ENCODE measurements around the gene TBX2. TPM values are rescaled to one million over a fixed set of nuclear protein-coding genes. Genes with fewer than 3 reads are reported as not detected.

Gene TBX2
- total RNA-seq, 2 experiments from 2014 or later = 0.06 TPM; not detected in 1

DNA sequence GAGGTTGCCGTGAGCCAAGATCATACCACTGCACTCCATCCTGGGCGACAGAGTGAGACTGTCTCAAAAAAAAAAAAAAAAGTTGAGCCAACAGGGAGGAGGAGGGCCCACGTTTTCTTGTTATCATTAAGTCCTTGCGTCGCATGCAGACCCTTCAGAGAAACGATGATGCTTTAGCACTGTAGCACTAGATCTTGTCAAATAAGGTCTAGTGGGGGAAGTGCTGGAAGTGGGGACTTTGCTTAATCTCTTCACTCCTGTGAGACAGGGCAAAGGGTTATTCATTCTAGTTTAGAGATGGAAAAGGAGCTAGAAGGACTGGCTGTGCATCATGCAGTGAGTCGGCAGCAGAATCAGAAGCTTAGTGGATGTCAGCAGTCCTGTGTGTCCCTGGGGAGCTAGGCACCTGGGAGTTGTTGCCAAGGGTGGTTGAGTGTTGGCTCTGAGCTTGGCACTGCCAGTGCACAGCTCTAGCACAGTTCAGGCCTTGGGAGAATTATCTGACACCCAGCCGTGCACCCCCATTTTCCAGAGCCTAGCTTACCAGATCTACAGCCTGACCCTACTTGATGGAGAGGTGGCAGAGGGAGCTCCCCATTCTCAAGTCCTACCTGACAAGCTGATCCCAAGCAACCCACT lies 33.4 kb upstream of the TBX2 start:
- Histone ChIP-seq H3K9me3 (ENCODE audit: control insufficient read depth in 1 of 2, insufficient read depth in 1 of 2, low read length in 2 of 2) (no peaks in the 10 kb centered on the region), H3K36me3 (ENCODE audit: insufficient read depth, low read length) (peaks cover 4% of the 10 kb centered on the region), H3K27me3 (ENCODE audit: control insufficient read depth in 1 of 2, insufficient read depth in 2 of 2, low read length in 2 of 2) (no peaks in the 10 kb centered on the region), H3K4me3 (ENCODE audit: low read length) (no peak overlapping the region), H3K4me1 (ENCODE audit: insufficient read depth, low read length) (no peaks in the 10 kb centered on the region), H3K27ac (ENCODE audit: low read depth in 1 of 2, low read length in 2 of 2) (no peak overlapping the region)
- no peak overlapping the region for H3K27ac Mint-ChIP-seq
- no peaks in the 10 kb centered on the region for H3K9me3 Mint-ChIP-seq
- H3K4me1 Mint-ChIP-seq (ENCODE audit: low read depth) = no peaks in the 10 kb centered on the region
- DNase-seq (no peak), ATAC-seq (ENCODE audit: poor library complexity) (no peak)
- ChIA-PET POLR2A (no interaction called here), CTCF (no interaction called here)
- H3K36me3 Mint-ChIP-seq (ENCODE audit: low read depth) = peaks cover 5% of the 10 kb centered on the region
- TF ChIP-seq, protein P1, sequence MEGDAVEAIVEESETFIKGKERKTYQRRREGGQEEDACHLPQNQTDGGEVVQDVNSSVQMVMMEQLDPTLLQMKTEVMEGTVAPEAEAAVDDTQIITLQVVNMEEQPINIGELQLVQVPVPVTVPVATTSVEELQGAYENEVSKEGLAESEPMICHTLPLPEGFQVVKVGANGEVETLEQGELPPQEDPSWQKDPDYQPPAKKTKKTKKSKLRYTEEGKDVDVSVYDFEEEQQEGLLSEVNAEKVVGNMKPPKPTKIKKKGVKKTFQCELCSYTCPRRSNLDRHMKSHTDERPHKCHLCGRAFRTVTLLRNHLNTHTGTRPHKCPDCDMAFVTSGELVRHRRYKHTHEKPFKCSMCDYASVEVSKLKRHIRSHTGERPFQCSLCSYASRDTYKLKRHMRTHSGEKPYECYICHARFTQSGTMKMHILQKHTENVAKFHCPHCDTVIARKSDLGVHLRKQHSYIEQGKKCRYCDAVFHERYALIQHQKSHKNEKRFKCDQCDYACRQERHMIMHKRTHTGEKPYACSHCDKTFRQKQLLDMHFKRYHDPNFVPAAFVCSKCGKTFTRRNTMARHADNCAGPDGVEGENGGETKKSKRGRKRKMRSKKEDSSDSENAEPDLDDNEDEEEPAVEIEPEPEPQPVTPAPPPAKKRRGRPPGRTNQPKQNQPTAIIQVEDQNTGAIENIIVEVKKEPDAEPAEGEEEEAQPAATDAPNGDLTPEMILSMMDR (IDR thresholded peaks at IDR 0.05) = no peak
- no peak overlapping the region for H3K4me3 Mint-ChIP-seq
- intact Hi-C loops (cut with DNase I, micrococcal nuclease) = no loop called here
- H3K27me3 Mint-ChIP-seq = no peaks in the 10 kb centered on the region

DNA sequence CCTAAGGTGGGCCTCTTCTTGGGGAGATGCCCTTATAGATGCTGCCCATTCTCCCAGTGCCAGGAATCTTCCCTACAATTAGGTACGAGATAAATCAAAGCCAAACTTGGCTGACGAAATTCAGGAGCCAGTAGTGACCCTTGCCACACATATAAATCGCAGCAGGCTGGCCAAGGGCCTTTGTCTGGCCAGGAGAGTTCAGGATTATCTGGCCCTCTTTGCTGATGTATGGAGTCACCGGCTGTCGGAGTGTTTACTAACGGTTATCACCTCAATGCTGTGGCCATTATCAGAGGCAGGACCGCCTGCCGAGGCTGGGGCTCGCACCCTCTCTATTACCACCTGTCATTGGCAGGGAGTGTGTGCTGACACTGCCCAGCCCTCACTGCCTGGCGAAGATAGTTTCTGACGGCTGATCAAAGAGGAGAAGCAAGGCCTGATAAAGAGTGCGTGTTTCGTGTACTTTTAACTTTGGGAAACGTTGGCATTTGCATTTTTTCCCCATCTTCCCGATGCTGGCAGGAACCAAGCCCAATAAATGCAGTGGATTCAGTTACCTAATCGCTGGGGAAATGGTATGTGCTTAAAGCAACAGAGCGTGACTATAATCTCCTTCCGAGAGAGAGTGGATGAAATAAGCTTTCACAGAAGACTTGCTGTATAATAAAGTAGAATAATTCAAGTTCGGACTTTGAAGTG lies 32.8 kb upstream of the TBX2 start:
- H3K27me3 Mint-ChIP-seq = no peaks in the 10 kb centered on the region
- no peak overlapping the region for H3K4me3 ChIP-seq (ENCODE audit: low read length)
- no peak overlapping the region for H3K27ac ChIP-seq (ENCODE audit: low read depth in 1 of 2, low read length in 2 of 2)
- ChIA-PET POLR2A (no interaction called here), CTCF (no interaction called here)
- no peak for DNase-seq
- H3K27ac Mint-ChIP-seq = no peak overlapping the region
- H3K9me3 ChIP-seq (ENCODE audit: control insufficient read depth in 1 of 2, insufficient read depth in 1 of 2, low read length in 2 of 2) = no peaks in the 10 kb centered on the region
- H3K4me1 ChIP-seq (ENCODE audit: insufficient read depth, low read length) = no peaks in the 10 kb centered on the region
- ATAC-seq (ENCODE audit: poor library complexity) = no peak
- peaks cover 5% of the 10 kb centered on the region for H3K36me3 Mint-ChIP-seq (ENCODE audit: low read depth)
- TF ChIP-seq, protein P1 (IDR thresholded peaks at IDR 0.05) = no peak
- H3K9me3 Mint-ChIP-seq = no peaks in the 10 kb centered on the region
- H3K4me3 Mint-ChIP-seq = no peak overlapping the region
- H3K27me3 ChIP-seq (ENCODE audit: control insufficient read depth in 1 of 2, insufficient read depth in 2 of 2, low read length in 2 of 2) = no peaks in the 10 kb centered on the region
- H3K36me3 ChIP-seq (ENCODE audit: insufficient read depth, low read length) = peaks cover 4% of the 10 kb centered on the region
- H3K4me1 Mint-ChIP-seq (ENCODE audit: low read depth) = no peaks in the 10 kb centered on the region
- intact Hi-C loops (cut with DNase I, micrococcal nuclease) = no loop called here

DNA sequence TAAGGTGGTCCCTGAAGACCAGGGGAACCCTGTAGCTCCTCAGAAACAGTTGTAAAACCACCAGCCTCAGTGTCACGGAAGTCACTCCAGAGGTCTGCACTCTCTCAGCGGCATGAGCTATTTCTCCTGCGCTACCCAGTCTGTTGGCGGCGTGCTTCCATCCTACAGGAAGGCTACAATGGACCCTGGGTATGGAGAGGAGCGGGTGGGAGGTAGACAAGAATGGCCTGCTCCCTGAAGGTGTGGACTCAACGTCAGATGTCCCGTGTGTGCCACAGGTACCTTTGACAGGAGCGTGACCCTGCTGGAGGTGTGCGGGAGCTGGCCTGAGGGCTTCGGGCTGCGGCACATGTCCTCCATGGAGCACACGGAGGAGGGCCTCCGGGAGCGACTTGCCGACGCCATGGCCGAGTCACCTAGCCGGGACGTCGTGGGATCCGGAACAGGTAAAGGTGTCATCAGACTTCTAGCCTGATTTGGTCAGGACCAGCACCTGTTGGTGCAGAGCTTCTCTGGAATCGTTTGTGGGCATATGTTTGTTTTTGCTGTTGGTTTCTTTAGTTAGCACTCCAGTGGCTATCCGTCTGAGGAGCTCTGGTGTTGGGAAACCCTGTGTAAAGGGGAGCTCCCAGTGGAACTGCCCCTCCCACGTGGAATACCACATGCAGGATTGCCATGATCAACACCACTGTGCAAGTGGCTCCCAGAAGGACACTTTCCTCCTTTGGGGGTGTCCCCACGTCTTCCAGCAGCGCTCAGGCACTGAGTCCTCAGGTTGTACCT lies 31.4 kb upstream of the TBX2 start:
- Histone ChIP-seq H3K36me3 (ENCODE audit: insufficient read depth, low read length) (peaks cover 4% of the 10 kb centered on the region), H3K4me3 (ENCODE audit: low read length) (no peak overlapping the region), H3K4me1 (ENCODE audit: insufficient read depth, low read length) (no peaks in the 10 kb centered on the region), H3K27me3 (ENCODE audit: control insufficient read depth in 1 of 2, insufficient read depth in 2 of 2, low read length in 2 of 2) (no peaks in the 10 kb centered on the region), H3K9me3 (ENCODE audit: control insufficient read depth in 1 of 2, insufficient read depth in 1 of 2, low read length in 2 of 2) (no peaks in the 10 kb centered on the region), H3K27ac (ENCODE audit: low read depth in 1 of 2, low read length in 2 of 2) (no peak overlapping the region)
- intact Hi-C loops (cut with DNase I, micrococcal nuclease) = no loop called here
- Mint-ChIP-seq H3K4me3 (no peak overlapping the region), H3K27ac (no peak overlapping the region), H3K9me3 (no peaks in the 10 kb centered on the region), H3K36me3 (ENCODE audit: low read depth) (peaks cover 5% of the 10 kb centered on the region), H3K4me1 (ENCODE audit: low read depth) (no peaks in the 10 kb centered on the region), H3K27me3 (no peaks in the 10 kb centered on the region)
- ChIA-PET POLR2A (no interaction called here), CTCF (no interaction called here)
- TF ChIP-seq, protein P1 (IDR thresholded peaks at IDR 0.05) = no peak
- no peak for ATAC-seq (ENCODE audit: poor library complexity)
- no peak for DNase-seq

Measured in CD4-positive, alpha-beta T cell (primary cell).